ENCODE measurements around the gene AGPS.
"Not testable (repeated sequence)": the region's sequence is repeated elsewhere in the genome, so short reads cannot be mapped to it uniquely, and the experiment has no call there.

AGPS gene

DNA sequence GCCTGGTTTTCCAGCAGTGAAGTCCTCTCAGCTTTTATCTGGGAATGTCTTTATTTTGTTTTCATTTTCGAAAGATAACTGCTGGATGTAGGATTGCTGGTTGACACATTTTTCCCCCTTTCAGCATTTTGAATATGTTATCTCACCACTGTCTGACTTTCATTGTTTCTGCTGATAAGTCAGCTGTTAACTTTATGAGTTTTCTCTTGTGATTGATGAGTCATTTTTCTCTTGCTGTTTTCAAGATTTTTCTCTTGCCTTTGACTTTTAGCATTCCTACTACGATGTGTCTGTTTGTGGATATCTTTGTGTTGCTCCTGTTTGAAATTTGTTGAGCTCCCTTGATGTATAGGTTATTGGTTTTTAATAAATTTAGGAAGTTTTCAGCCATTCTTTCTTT lies 85.5 kb downstream of the AGPS start:
- DNase-seq = no peak

DNA sequence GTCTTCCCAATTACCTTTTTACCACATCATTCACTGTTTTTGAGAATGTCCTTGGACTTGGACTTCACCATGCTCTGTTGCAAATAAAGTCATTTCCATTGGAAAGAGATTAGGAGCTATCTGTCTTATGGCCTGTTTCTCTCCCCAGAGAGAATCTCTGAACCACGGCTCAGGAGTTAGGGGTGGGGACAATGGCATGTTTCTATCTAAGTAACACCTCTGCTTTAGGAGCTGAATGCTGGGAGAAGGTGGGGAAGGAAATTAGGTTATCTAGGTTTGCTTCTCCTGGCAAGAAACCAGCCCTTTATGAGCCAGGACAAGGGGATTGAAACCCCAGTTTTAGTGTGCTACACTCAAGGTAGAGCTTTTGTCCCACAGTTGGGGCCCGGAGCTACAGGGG lies 86.3 kb downstream of the AGPS start:
- DNase-seq = no peak

DNA sequence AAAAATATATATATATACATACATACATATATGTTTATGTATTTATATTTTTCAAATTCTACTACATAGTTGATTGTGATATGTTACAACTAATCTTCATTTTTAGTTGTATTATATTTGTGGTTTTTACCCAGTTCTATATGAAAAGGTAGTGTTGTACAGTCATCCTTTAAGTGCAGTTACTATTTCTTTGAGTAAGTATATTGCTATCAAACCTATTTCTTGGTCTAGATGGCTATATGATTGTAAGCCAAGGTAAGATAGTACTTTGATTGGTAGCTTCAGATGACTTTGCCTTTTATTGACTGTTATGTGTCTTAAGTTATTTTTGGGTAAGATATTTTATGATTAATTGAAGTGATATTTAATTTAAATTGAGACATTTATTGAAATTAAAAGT lies 89.6 kb downstream of the AGPS start:
- DNase-seq = no peak

DNA sequence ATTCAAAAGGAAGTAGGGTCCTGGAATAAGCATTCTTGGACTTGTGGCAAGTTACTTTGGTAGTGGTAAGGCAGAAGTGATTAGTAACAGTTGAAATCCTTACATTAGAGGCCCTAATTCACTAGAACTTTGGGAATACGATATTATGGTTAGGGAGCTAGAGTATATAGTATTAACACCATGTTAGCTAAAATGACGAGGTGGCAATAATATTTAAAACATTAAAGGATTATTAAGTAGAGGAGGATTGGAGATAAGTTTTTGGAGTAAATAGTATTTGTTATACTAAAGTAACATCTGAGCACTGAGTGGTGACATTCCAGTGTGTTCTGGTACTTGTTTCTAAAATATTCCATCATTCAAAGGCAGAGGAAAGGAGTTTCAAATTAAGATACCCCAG lies 91.0 kb downstream of the AGPS start:
- no peak for DNase-seq

DNA sequence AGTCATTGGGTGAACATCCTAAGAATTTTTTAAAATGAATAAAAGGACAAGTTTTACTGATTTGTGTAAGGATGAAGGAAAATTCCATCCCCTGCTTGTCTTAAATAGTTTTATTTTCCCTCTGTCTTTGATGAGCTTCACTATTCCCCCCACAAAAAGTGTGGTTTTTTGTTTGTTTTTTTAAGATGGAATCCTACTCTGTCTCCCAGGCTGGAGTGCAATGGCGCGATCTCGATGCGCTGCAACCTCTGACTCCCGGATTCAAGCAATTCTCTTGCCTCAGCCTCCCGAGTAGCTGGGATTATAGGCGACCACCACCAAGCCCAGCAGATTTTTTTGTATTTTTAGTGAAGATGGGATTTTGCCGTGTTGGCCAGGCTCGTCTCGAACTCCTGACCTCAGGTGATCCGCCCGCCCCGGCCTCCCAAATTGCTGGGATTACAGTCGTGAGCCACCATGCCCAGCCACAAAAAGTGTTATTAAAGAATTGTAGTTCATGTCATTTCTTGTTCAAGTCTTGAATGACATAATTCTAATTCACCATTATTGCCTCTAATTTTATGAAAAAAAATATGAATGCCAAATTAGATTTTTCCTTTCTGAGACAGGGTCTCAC lies 91.7 kb downstream of the AGPS start:
- DNase-seq = no peak

DNA sequence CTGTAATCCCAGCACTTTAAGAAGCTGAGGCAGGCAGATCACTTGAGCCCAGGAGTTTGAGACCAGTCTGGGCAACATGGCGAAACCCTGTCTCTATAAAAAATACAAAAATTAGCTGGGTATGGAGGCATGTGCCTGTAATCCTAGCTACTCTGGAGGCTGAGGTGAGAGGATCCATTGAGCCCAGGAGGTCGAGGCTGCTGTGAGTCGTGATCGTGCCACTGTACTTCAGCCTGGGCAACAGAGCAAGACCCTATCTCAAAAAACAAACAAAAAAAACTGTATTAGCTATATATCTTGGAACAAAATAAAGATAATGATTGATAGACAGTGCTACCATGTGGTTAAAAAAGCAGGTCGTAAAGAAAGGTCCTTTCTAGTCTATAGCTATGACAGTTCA lies 93.1 kb downstream of the AGPS start:
- DNase-seq = not testable (repeated sequence)

DNA sequence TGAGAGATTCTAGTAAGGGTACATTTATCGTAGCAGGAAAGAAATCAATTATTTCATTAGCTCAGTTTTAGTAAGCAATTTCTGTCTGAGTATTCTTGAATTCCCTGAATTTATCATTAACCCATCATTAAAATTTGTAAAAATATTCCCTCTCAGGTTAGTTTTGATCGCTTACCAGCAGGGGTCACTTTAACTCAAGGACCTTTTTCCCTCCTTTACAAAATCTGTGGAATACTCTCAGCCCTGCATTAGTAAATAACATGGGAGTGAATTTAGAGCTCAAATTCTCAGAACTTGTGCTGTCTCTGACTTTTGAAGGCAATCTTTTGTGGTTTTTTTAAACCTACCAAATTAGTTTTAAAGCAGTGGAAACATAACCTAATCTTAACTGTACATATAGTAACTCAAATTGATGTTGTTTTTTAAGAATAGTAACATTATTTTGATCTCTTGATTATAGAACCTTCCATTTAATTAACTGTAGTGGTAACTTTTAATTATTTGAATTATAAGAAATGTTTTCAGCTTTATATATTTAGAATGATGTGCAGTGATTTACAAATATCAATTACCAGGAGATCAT lies 97.2 kb downstream of the AGPS start:
- no peak for DNase-seq

DNA sequence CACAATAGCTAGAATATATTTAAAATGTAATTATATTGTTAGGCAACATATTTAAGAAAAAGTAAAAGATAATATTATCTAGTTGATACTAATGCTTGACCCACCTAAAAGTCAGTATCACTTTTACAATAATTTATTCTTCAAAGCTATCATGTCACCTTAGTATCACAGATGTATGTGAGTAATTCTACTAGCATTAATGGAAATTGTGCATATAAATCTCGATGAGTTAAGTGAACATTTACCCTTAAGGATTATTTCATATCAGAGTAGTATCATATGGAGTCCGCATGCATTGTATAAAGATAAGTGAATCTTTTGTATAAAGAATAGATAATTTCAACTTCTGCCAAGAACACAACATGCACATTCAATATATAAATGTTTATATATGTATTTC lies 103.4 kb downstream of the AGPS start:
- DNase-seq = no peak

DNA sequence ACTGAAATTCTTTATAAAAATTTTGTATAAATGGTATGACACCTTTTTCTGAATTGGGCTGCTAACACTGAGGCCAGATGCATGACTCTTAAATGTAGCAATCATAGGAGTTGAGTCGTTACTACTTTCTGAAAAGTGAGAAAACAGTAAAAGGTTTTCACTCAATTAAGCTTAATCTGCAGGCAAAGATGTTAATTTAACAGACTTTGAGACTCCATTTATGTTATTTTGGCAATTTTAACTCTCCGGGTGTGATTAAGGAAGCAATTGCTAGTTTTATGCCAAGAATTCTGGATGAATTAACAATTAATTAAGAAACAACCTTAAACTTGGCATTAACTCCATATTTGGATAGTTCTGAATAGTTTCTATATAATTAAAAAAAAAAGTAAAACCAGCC lies 104.3 kb downstream of the AGPS start:
- no peak for DNase-seq

DNA sequence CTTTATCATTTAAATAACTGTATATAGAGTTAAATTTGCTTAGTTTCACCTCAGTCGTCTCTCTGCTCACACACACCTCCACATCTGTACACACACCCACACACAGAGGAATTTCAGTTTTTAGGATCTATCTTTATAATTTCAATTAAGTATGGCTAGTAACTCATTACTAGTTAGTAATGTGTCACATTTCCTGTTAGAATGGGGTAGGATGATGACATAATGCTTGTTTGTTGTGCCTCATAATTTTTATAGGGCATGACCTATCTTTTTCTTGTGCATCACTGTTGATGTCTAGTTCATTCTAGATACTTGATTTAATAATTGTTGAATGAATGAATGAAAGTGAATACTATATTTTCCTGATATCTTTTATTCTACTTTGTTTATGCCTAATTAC lies 108.6 kb downstream of the AGPS start:
- DNase-seq = no peak

DNA sequence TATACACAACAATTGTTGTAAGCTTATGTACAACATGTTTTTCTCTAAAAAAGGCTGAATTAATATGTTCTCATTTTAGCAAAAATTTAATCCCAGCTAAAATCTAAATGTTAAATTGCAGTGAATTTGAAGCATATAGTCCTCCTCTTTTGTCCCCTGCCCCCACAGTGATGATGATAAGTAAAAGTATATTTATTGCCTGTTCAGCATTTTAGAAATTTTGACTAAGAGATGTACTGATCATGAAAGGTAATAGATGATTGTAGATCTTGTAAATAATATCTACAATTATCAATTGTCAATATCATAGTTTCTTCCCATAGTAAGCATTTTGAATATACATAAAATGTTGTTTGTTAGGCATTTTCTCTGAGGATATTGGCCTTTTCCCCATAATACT lies 113.9 kb downstream of the AGPS start:
- no peak for DNase-seq

DNA sequence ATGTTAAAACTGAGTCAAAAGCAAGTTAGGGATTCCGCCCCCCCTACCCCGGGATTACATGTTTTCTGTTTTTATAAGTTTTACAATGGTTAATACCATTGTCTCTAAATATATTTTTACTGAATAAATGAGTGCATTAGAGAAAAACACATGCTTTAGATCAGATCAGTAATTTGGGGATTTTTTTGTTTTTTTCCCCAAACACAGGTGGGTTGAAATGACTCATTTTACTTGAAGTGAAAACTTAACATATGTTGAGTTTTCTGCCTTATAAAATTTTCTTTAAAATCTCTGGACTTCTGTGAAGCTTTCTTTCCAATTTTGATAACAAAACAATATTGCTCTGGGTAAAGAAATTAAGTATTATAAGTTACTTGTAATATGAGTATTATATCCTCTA lies 114.4 kb downstream of the AGPS start:
- no peak for DNase-seq

DNA sequence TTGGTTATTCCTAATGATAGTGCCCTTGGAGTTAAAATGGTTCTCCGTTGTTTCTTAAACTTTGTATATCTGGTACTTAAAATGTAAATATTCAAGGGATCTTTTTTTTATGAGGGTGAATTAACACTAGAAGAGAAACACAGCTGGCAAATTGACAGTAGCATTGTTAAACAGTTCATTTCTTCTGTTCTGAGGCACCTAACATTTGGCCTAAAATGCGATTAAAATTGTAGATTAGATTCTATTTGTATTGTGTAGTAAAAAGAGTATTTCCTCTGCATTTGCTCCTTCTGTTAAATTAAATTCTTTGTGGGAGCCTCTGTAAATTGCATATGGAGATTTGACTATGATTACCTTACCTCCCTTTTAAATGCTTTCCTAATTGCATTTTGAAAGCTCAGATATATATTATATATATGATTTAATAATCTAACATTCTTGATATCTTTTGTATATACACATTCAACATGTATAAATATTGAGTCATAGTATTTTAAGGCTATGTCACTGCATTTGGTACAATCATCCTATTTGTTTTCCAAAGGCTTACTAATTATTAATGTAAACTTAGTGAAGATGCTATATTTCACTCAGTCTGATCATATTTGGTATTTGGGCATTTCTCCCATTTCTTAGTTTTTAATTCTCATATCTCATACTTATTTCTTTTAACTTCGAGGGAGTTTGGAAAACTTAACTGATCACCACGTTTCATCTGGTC lies 124.4 kb downstream of the AGPS start:
- DNase-seq = no peak

DNA sequence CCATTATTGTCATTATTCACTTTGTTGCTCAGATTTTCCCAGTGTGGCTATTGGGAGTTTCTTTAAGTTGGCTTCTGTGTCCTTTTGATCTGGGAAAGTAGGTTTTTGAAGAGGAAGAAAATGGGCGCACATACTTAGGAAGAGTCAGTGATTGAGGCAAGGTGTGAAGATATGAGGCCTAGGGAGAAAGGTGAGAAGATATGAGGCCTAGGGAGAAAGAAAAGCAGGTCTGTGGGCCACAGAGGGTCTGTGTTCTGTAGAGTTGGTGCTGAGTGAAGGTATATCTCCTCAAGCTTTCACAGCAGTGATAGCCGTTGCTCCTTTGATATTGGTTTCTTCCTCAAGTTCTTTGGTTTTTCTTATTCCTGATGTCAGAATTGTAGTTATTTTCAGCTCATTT lies 126.2 kb downstream of the AGPS start:
- DNase-seq = no peak

DNA sequence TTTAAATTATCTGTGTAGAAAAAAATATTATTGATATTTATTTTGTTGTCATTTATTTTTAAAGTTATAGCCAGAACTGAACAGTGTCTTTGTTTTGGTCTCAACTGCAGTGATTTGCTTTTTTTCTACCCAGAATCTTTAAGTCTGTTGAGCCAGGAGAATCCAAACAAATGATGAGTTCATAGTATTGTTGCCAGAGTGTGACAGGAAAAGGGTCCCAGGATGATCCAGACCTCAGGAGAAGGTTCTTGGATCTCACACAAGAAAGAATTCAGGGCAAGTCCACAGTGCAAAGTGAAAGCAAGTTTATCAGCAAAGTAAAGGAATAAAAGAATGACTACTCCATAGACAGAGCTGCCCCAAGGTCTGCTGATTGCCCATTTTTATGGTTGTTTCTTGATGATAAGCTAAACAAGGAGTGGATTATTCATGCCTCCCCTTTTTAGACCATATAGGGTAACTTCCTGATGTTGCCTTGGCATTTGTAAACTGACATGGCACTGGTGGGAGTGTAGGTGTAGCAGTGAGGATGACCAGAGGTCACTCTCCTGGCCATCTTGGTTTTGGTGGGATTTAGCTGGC lies 127.1 kb downstream of the AGPS start:
- DNase-seq = no peak

DNA sequence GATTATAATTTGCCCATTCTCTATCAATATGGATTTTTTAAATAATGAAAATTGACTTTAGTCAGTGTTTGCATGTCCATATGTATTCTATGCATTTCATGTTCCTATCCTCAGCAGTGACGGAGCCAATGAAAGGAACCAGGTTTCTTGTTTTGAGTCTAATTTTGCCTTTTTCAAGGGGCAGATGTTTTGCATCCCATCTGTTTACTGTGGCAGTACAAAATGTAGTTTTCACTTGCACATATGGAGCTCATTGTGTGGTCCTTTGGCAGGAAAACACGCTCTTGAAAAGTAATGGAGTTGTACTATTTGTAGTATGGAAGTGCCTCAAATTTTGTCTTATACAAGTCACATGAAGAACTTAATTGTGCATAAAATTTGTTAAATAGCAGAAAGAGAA lies 127.8 kb downstream of the AGPS start:
- DNase-seq = no peak

DNA sequence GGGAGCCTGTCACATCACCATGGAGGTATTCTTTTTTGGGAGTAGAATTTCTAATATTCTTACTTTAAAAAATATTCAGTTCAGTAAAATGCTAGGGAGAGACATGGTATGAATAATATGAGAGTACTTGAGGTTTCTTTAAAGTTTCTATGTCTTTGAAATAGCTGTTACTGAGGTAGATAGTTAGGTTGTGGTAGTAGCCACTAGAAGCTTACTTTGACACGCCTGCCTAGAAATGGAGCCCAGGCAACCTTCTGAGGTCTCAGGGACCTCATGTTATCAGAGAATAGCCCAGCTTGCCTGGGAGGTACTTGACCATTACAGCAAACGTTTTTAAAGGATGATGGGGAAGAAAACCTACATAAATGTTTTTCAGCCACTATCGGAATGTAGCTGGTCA lies 131.2 kb downstream of the AGPS start:
- no peak for DNase-seq

DNA sequence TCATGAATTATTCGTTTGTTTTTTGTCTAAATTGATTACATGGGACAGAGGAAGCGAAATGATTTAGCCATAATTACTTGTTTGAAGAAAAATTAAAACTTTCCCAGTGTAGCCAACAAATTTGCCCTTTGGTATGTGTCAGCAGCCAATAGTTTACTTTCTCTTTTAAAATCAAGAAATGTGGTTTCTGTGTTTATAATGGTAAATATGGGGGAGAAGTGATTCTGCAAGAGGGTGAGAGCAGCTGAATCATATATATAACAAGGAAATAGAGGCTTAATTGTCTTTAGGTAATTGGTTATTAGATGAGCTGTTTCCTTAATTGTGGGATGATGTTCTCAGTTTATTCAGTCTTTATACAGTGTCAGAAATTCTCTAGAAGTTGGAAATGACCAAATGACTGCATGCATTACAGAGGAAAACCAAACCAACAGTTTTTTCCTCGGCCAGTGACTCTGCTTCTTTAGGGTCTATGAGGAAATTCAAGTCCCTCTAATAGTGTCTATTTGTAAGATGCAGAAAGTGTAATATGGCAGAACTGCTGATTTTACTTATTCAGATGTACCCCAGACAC lies 132.9 kb downstream of the AGPS start:
- DNase-seq = no peak

DNA sequence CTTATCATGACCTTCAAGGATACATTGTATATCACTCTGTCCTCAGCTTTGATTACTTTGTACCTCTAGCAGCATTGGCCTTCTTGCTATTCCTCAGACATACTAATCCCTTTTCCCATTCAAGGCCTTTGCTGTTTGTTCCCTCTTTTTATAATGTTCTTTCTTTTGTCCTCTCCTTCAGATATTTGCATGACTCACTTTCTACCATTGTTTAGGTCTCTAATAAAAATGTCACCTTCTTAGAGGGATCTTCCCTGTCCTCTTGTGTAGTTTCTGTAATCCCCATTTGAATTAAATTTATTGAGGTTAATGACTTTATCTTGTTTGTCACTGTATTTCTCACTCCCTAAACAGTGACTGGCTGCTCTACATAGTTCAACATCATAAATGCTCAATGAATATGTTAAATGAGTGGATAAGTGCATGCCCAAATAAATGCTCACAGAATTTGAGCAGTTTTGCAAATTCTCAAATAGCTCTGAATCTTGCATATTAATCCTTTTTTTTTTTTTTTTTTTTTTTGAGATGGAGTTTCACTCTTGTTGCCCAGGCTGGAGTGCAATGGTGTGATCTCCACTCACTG lies 135.9 kb downstream of the AGPS start:
- no peak for DNase-seq

DNA sequence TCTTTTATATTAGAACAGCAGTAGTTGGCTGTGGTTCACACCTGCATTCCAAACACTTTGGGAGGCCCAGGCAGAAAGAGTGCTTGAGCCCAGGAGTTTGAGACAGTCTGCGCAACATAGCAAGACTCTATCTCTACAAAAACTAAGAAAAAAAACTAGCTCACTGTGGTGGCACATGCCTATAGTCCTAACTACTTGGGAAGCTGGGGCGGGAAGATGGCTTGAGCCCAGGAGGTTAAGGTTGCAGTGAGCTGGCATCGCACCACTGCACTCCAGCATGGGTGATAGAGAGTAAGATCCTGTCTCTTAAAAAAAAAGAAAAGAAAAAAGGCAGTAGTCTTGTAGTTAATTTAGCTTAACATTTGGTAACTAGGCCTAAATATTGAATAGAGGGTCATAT lies 136.6 kb downstream of the AGPS start:
- no peak for DNase-seq

DNA sequence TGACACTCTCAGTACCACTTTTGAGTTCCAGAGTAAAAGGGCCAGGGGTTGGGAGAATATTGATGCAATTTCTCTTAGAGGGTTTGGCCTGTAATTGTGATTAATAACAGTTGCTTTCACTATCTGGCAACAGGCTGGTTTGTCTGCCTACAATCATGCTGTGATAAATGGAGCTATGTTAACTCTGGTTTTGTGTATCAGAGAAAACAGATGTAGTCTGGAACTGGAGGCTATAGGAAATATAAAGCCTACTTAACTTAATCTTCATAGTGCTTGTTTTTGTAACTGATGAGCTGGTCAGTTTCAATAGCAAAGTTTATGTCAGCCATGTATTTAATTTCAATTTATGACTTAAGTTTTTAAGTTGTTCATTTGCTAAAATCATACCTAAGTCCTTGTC lies 138.0 kb downstream of the AGPS start:
- peak; percentile 51 for DNase-seq

DNA sequence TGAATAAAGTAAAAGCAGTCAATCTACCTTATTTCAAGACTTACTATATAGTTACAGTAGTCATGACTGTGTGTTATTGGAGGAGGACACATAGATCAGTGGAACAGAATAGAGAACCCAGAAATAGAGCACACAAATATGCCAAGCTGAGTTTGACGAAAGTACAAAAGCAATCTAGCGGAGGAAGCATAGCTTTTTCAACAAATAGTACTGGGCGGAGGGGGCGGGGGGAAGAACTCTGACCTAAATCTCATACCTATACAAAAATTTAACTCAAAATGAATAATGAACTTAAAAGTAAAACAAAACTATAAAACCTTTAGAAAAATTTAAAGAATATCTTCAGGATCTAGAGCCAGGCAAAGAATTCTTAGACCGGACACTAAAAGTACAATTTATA lies 139.1 kb downstream of the AGPS start:
- no peak for DNase-seq

DNA sequence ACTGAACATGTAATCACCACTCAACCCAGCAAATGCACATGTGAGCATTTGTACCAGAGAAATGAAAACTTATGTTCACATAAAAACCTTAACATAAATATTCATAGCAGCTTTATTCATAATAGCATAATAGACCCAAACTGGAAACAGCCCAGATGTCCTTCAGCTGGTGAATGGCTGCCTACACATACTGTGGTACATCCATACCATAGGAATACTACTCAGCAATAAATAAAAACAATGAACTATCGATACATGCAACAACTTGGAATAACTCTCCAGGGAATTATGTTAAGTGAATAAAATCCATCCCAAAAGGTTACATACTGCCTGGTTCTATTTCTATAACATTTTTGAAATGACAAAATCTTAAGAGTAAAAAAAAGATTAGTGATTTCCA lies 140.0 kb downstream of the AGPS start:
- no peak for DNase-seq

DNA sequence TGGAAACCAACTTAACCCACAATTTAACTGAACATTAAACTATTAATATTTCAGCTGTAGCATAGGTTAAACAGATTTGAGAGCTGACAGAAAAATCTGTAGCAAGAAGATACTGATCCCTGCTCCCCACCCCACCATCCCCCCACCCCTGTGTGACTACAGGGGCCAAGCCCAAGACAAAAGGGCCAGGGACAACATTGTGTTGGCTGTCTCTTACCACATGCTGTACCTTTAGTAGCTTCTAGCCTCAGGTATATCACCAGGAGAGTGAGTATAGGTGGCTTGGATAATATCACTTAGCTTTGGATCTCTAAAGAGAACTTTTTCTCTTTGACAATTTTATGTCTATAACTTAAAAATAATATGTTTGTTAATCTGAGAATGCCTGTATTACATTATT lies 140.7 kb downstream of the AGPS start:
- DNase-seq = no peak

All from NCI-H1417 treated with DMSO at 0.1 percent for 48 hours (cell line).